Esophagus squamous epithelium (tissue), 4 donors: Measurements from ENCODE around the gene TLE3.

ENCODE experiments used
- POLR2A ChIP-seq, 4 donors: fragments of 450-650 bp; IDR thresholded peaks; one replicate each; pipeline ENCODE4 v1.6.1; 2017; ENCODE audit warnings: antibody characterized with exemption in 4 of 4, mild to moderate bottlenecking in 4 of 4, moderate library complexity in 3 of 4
- TF ChIP-seq, protein P1 (sequence below), 6 experiments: fragments of 450-650 bp in 4 of 6; fragments of 200-600 bp in 2 of 6; sonication (generic) in 2 of 6; IDR thresholded peaks; one replicate each; pipeline ENCODE4 v1.5.1; 2016 to 2019; ENCODE audit warnings: antibody characterized with exemption in 6 of 6, mild to moderate bottlenecking in 4 of 6, moderate library complexity in 4 of 6

DNA sequence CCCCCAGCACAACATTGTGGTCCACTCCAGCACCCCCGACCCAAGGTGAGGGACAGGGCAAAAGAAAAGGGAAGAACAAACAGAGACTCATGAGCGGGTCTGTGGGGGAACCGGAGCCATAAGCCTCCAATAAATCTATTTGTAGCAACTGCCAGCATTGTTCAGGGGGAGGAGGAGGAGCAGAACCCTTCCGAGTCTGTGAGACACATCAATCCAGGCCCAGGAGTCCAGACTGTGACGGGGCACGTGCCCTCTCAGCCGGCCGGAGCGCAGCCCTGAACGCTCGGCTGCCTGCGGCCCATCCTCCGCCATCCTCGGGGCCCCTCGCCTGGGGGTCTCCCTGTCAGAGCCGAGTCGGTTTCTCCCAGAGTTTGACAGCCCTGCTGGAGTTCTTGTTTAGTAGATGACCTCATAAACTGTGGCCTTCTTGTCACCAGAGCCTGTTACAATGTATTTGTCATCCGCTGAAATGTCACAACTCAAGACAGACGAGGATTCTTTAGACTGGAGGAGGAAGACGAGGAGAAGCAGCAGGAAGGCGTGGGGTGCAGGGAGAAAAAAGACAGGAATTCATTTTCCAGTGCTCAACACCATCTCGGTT is 47.9 kb downstream of the TLE3 start:
- TF ChIP-seq, protein P1, sequence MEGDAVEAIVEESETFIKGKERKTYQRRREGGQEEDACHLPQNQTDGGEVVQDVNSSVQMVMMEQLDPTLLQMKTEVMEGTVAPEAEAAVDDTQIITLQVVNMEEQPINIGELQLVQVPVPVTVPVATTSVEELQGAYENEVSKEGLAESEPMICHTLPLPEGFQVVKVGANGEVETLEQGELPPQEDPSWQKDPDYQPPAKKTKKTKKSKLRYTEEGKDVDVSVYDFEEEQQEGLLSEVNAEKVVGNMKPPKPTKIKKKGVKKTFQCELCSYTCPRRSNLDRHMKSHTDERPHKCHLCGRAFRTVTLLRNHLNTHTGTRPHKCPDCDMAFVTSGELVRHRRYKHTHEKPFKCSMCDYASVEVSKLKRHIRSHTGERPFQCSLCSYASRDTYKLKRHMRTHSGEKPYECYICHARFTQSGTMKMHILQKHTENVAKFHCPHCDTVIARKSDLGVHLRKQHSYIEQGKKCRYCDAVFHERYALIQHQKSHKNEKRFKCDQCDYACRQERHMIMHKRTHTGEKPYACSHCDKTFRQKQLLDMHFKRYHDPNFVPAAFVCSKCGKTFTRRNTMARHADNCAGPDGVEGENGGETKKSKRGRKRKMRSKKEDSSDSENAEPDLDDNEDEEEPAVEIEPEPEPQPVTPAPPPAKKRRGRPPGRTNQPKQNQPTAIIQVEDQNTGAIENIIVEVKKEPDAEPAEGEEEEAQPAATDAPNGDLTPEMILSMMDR (IDR thresholded peaks at IDR 0.05) = no peak
- TF ChIP-seq POLR2A (IDR thresholded peaks at IDR 0.05) = no peak
